BJ (cell line): ENCODE results near the gene NBEA. TPM values are rescaled to one million over a fixed set of nuclear protein-coding genes. Genes with fewer than 3 reads are reported as not detected.

Source experiments
- CTCF ChIA-PET: fragments of 350-600 bp; formaldehyde crosslinking; extraction: SDS; loops from one replicate; lab custom pipeline; 2021; ENCODE audit warnings: antibody characterized with exemption, inconsistent platforms; lab: Yijun Ruan, JAX
- POLR2A ChIA-PET: fragments of 300-600 bp; sonication (Branson Sonifier 250); formaldehyde crosslinking; extraction: SDS; loops from one replicate; lab custom pipeline; 2021; ENCODE audit warnings: antibody characterized with exemption; lab: Charles Lee
- DNase-seq: peaks from one replicate; pipeline ENCODE4 v3.0.0-alpha.2; 2011; ENCODE audit warnings: low read depth
- H3K27me3 ChIP-seq: 2 replicates; pipeline ENCODE4 v1.6.0; 2011; ENCODE audit warnings: low read length; ENCODE audit not compliant: control insufficient read depth, insufficient read depth
- H3K36me3 ChIP-seq: 2 replicates; pipeline ENCODE4 v1.5.1; 2011; ENCODE audit warnings: low read length; ENCODE audit not compliant: control insufficient read depth, insufficient read depth
- H3K4me3 ChIP-seq: 2 replicates; pipeline ENCODE4 v1.5.1; 2011; ENCODE audit warnings: low read depth, mild to moderate bottlenecking, control low read depth, low read length
- polyA plus RNA-seq: library from polyadenylated mRNA; depleted of rRNA; stranded (reverse); fragments of >200 nt; gene quantifications from 2 replicates; pipeline ENCODE4 v1.2.3, GENCODE V29; 2011
- TF ChIP-seq, protein P1 (sequence below): IDR thresholded peaks from 2 replicates; pipeline ENCODE4 v1.5.1; 2011; ENCODE audit warnings: low read depth, mild to moderate bottlenecking, control low read depth, inconsistent platforms, low read length, moderate library complexity; ENCODE audit not compliant: insufficient read depth

The NBEA gene
- polyA plus RNA-seq, 1 experiment = 17.8 TPM

DNA sequence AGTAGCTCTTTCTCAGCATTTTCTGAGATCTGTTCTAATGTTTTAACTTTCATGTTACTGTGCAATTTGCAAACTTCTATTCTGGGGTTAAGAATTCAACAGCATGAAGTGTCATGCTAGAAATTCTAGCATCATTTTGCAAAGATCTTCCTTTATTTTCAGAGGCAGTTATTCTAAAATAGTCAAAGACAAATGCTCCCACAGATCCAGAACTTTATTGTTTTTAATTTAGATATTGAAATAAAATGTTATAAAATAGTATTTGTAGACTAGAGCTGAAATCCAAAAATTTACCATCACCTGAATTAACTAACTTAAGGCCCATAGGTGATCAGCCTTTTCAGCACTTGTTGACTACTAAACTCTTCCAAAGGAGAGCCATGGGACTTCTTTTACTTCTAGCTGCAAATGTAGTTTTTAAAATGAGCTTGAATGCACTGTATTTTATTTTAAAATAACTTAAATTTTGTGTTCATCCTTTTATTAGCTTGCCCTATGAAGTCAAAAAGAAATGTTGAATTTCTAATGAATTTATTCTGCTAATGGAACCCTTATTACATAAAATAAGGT, 531.2 kb downstream of the NBEA start:
- POLR2A ChIA-PET = interaction anchor here (0.6 to 0.7 kb wide), 3 partner anchors 23 to 291 kb away, joined by 3 to 5 read pairs (median 4); no protein-coding TSS in a partner anchor
- DNase-seq = no peak

DNA sequence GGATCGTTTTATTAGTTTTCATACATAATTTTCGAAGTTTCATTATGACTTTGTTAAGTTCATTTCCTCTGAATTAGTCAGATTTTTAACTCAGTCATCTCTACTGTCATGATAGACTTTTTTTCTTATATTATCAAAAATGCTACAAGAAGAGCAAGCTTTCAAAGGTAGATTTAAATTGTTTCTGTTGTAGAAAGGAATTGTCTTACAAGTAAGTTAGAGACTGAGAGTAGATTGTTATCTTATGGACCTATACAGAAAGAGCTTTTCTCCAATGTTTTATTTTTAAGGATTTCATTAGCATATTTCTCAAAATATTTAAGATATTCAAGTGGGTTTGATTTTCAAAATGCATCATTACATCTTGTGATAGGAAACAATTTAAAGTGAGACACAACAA, 531.7 kb downstream of the NBEA start:
- peak overlapping the region; percentile 94 for H3K4me3 ChIP-seq
- no peak for DNase-seq
- TF ChIP-seq, protein P1, sequence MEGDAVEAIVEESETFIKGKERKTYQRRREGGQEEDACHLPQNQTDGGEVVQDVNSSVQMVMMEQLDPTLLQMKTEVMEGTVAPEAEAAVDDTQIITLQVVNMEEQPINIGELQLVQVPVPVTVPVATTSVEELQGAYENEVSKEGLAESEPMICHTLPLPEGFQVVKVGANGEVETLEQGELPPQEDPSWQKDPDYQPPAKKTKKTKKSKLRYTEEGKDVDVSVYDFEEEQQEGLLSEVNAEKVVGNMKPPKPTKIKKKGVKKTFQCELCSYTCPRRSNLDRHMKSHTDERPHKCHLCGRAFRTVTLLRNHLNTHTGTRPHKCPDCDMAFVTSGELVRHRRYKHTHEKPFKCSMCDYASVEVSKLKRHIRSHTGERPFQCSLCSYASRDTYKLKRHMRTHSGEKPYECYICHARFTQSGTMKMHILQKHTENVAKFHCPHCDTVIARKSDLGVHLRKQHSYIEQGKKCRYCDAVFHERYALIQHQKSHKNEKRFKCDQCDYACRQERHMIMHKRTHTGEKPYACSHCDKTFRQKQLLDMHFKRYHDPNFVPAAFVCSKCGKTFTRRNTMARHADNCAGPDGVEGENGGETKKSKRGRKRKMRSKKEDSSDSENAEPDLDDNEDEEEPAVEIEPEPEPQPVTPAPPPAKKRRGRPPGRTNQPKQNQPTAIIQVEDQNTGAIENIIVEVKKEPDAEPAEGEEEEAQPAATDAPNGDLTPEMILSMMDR = no peak
- peaks cover 2% of the 10 kb centered on the region; the same call in 1 of the 2 replicates for H3K36me3 ChIP-seq
- no peaks in the 10 kb centered on the region for H3K27me3 ChIP-seq
- POLR2A ChIA-PET = no interaction called here
- CTCF ChIA-PET = interaction anchor here (1.5 kb wide), 1 partner anchor 249 kb away, joined by 7 read pairs; no protein-coding TSS in a partner anchor

More for the DNA sequence above, 531.2 kb downstream of the NBEA start:
- Histone ChIP-seq H3K27me3 (no peaks in the 10 kb centered on the region), H3K4me3 (peak overlapping the region; percentile 94), H3K36me3 (peaks cover 2% of the 10 kb centered on the region; the same call in 1 of the 2 replicates)
- TF ChIP-seq, protein P1 = no peak
- CTCF ChIA-PET = interaction anchor here (0.7 to 1.5 kb wide), 2 partner anchors 249 to 320 kb away, joined by 3 to 7 read pairs; no protein-coding TSS in a partner anchor

DNA sequence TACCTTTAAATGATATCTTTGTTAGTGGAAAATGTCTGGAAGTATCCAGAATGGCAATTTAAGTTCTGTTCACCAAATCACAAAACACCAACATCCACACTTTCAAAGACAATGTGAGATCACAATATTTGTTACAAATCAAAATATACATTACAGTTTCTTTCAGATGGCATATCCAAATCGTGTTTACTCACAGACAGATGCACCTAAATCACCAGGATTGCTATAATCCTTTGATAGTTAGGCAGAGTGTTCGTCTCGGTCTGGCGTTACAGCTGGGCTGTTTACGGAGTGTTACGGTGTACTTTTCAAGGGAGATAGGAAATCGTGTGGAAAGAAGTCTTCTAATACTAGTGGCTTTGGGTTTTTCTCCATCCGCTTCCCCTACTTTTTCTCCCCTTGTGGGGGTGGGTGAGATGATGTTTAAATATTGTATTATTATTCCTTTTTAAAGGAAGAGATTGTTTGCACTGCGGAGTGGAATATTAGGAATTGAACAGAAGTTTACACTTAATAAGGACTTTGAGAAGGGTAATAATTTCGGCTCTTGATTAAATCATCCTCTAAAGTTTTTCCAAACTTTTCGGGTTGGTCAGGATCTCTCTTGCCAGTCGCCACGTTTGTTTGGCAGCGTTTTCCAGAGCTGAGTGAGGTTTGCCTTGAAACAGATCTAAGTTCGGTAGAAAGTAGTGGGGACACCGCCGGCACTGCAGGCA, 532.6 kb downstream of the NBEA start:
- no peak for DNase-seq
- ChIA-PET CTCF (interaction anchor here (1.3 to 3.0 kb wide), 3 partner anchors 156 to 315 kb away, joined by 3 to 10 read pairs (median 7); no protein-coding TSS in a partner anchor), POLR2A (interaction anchor here (2.7 kb wide), 1 partner anchor 239 kb away, joined by 30 read pairs; no protein-coding TSS in a partner anchor)
- no peaks in the 10 kb centered on the region for H3K27me3 ChIP-seq
- TF ChIP-seq, protein P1 = no peak
- H3K36me3 ChIP-seq = peaks cover 2% of the 10 kb centered on the region; the same call in 1 of the 2 replicates
- peak overlapping the region; percentile 94 for H3K4me3 ChIP-seq

DNA sequence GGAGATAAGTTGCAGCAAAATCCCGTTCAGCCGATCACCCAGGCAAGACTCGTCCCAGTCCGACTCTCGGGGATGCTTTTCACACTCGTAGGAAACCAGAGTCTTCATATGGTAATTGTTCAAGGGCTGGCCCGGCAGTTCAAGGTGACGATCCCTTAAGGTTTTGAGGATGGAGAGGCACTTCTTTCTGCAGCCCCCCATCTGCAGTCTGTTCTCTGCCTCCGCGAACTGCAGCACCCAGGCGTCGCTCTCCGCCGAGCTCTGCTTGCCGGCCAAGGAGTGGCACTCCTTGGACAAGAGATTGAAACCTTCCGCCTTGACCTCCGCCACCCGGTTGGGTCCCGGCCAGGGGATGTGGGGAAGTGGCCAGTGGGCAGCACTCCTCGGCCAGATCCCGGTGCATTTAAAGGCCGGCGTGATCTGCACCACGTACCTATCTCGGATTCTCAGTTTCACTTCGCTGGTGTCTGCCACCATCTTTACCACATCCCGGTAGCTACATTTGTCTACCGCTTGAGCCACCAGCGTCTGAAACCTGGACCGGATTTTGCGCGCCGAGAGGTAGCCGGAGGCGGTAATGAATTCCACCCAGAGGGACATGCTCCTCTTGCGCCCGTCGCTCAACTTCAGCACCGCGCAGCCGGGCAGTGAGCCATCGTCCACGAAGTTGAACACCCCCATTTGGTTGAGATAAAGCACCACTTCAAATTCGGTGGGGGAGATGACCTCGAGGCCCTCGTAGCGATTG, 533.3 kb downstream of the NBEA start:
- H3K27me3 ChIP-seq = no peaks in the 10 kb centered on the region
- TF ChIP-seq, protein P1 = no peak
- POLR2A ChIA-PET = interaction anchor here (0.6 to 2.7 kb wide), 11 partner anchors 124 to 1271 kb away, joined by 3 to 30 read pairs (median 5); no protein-coding TSS in a partner anchor
- H3K36me3 ChIP-seq = peaks cover 2% of the 10 kb centered on the region; the same call in 1 of the 2 replicates
- H3K4me3 ChIP-seq = peak overlapping the region; percentile 94
- CTCF ChIA-PET = interaction anchor here (0.9 to 3.0 kb wide), 5 partner anchors 12 to 314 kb away, joined by 3 to 10 read pairs (median 3); no protein-coding TSS in a partner anchor
- no peak for DNase-seq
